G401 (cell line): ENCODE results near the gene ZNF423. TPM values are rescaled to one million over a fixed set of nuclear protein-coding genes. Genes with fewer than 3 reads are reported as not detected.
"Not testable (repeated sequence)": the region's sequence is repeated elsewhere in the genome, so short reads cannot be mapped to it uniquely, and the experiment has no call there.

Experiments
- DNase-seq: peaks from one replicate; pipeline ENCODE4 v3.0.0-alpha.2; 2015; ENCODE audit warnings: low spot score
- in situ Hi-C: cut with HindIII; loops from 2 replicates; pipeline ENCODE4 v1.10.0; 2016; ENCODE audit warnings: low sequenced_read_pairs, mixed read lengths
- total RNA-seq: library from RNA; depleted of rRNA; stranded (reverse); fragments of >200 nt; shearing (Covaris generic); gene quantifications from 2 replicates; pipeline ENCODE4 v1.2.3, GENCODE V29; 2014; rRNA removed

The ZNF423 gene
- 0.07 TPM in 1 of 2 replicates, not detected in the other for total RNA-seq

- in situ Hi-C loops: no loop called here
- DNase-seq: no peak
Observed at GRCh38 chr16:49855822-49856671, at the start of gene ZNF423. ZNF423 (minus strand) TSS chr16:49856112; CDS start chr16:49855774, 338 bp downstream.

- in situ Hi-C loops: no loop called here
- no peak for DNase-seq
Observed at GRCh38 chr16:49904348-49905062, 48.6 kb upstream of the ZNF423 start.

- no peak for DNase-seq
- in situ Hi-C loops: no loop called here
Observed at GRCh38 chr16:49902908-49903307, 47.0 kb upstream of the ZNF423 start.

- in situ Hi-C loops: no loop called here
- DNase-seq: no peak
Observed at GRCh38 chr16:49901711-49902110, 45.8 kb upstream of the ZNF423 start.

- in situ Hi-C loops: no loop called here
- DNase-seq: no peak
Observed at GRCh38 chr16:49900875-49901274, 45.0 kb upstream of the ZNF423 start.

DNA sequence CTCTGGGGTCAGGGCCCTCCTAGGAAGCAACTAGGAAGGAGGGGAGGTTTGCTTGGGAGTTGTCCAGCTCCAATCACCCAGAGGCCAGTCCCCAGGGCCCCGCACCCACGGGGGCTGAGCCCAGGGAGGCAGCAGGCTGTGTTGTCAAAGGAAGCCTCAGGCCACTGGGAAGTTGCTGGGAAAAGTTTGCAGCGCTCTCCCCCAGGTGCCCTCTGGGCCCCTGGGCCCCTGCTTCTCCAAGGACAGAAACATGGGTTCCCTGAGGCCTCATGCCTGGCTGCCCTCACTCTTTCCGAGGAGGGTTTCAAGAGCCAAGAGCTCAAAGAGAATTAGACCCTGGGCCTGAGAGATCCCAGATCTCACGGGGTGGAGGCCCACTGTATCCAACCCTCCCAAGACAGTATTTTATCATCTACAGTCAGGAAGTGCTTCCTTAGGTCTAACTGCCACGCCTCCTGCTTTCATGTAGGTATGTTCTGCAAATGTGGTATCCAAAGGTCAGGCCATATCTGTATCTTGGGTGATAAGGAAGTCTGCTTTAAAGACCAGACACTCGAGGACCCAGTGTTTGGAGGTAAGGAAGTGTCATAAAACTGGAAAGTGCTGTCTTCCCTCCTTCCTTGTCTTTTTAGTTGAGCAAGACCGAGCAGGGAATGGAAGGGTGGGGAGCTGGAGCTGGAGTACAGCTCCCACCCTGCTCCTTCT lies 44.2 kb upstream of the ZNF423 start:
- in situ Hi-C loops: no loop called here
- no peak for DNase-seq

GRCh38 chr16:49896447-49896964 lies 40.6 kb upstream of the ZNF423 start:
- no peak for DNase-seq
- in situ Hi-C loops: no loop called here

- DNase-seq: no peak
- in situ Hi-C loops: no loop called here
Observed at GRCh38 chr16:49890876-49891275, 35.0 kb upstream of the ZNF423 start.

GRCh38 chr16:49889725-49890397 lies 33.9 kb upstream of the ZNF423 start:
- no peak for DNase-seq
- in situ Hi-C loops: no loop called here

- in situ Hi-C loops: no loop called here
- DNase-seq: no peak
Observed at GRCh38 chr16:49886554-49887094, 30.7 kb upstream of the ZNF423 start.

DNA sequence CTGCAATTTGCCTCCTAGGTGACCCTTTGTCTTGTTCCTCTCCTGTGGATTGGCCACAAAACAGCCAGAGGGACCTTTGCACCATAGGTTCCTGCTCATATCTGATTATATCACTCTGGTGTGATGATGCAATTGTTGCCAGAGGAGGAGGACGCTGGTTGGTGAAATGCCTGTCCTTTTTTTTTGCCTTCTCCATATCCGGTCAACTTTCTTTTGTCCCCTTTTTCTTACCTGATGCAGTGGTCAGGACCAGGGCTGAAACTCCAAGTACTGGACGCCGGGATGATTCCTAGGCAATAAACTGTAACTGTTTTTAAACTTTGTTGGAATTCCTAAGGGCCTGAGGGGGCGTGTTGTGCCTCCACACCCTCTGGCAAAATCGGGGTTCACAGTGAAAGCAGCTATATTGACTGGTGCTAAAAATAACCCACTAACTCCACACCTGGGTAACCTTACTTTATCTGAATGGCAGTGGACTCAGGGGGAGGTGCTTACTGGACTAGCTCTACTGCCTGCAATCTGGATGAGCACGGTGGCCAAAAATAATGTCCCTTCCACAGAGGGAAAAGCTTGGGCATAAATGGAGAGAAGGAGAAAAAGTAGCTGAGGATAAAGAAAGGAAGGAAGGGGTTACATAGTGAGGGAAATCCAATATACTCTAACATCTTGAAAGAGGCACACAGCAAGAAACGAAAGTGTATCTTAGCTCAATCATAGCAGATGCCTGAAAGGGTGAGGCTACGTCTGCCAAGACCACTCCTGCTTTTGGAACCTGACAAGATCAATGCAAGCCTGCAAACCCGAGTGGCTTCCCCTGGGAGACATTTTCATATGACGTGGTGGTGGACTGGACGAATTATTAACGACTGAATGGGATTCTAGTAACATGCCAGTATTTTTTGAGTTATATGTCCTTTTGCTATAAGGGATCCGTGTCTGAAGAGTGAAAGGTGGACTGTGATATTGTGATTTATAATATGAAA lies 28.4 kb upstream of the ZNF423 start:
- in situ Hi-C loops: no loop called here
- no peak for DNase-seq

DNA sequence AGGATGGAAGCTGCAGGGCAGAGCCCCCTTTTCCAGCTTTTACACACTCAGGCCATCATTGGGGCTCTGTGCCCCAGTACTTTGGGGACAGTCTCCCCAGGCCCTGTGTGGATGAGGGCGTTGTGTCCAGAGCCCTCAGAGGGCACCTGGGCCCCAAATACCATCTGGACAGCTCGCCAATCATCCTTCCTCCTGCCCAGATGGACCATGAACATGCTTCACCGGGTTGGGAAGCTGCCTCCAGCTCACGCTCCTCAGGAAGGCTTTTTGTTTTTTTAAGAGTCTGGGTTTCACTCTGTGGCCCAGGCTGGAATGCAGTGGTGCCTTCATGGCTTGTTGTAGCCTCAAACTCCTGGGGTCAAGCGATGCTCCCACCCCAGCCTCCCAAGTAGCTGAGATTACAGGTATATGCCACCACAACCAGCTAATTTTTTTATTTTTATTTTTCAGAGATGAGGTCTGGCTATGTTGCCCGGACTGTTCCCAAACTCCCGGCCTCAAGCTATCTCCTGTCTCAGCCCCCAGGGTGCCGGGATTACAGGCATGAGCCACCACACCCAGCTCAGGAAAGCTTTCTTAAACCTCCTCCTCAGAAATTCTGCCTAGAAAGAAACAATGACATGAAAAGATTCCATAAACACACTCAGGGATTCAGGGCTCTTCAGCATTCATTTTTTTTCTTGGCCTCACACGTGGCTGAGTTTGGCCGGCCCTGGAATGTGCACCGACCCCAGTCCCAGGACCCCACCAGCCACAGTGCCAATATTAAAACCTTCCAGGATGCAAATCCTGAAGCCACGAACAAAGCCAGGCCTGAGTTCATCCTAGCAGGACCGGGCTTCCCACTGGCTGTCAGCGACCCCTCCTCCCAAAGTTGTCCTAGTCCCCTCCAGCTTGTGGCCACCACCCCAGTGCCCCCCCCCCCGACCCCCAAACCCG lies 27.4 kb upstream of the ZNF423 start:
- in situ Hi-C loops: no loop called here
- peak; percentile 81 for DNase-seq

DNA sequence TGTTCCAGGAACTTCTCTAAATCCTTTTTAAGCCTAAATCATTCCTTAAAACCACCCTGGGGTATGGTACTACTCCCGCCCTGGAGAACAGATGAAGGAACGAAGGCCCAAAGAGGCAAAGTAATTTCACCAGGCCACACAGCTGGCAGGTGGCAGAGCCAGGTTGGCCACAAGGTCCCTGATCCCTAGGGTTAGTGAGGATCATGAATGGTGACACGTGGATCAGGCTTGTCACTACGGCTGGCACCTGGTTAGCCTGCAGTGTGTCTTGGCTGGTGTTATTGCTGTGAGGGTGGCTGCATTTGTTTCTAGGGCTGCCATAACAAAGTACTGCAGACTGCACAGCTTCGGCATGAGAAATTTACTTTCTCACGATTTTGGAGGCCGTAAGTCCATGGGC lies 26.0 kb upstream of the ZNF423 start:
- in situ Hi-C loops: no loop called here
- no peak for DNase-seq

- in situ Hi-C loops: not testable (repeated sequence)
Observed at GRCh38 chr16:49878540-49878939, 22.6 kb upstream of the ZNF423 start.

GRCh38 chr16:49876716-49877129 lies 20.8 kb upstream of the ZNF423 start:
- no peak for DNase-seq
- in situ Hi-C loops: no loop called here

More at GRCh38 chr16:49878540-49878939, 22.6 kb upstream of the ZNF423 start:
- DNase-seq: not testable (repeated sequence)

- in situ Hi-C loops: no loop called here
- no peak for DNase-seq
Observed at GRCh38 chr16:49875806-49876715, 20.1 kb upstream of the ZNF423 start.
